GM21528 (cell line): ENCODE measurements around the gene SERP2.

Experiments
- ATAC-seq: cut with Tn5 transposase; IDR thresholded peaks from one replicate; pipeline ENCODE4 v1.9.1; 2021; ENCODE audit warnings: mild to moderate bottlenecking, moderate library complexity; ENCODE audit not compliant: unreplicated experiment, low FRiP score

Gene SERP2

GRCh38 chr13:44407891-44408290, 34.3 kb downstream of the SERP2 start:
- ATAC-seq = no peak

- ATAC-seq = no peak
Measured at GRCh38 chr13:44409595-44409994, 36.0 kb downstream of the SERP2 start.

DNA sequence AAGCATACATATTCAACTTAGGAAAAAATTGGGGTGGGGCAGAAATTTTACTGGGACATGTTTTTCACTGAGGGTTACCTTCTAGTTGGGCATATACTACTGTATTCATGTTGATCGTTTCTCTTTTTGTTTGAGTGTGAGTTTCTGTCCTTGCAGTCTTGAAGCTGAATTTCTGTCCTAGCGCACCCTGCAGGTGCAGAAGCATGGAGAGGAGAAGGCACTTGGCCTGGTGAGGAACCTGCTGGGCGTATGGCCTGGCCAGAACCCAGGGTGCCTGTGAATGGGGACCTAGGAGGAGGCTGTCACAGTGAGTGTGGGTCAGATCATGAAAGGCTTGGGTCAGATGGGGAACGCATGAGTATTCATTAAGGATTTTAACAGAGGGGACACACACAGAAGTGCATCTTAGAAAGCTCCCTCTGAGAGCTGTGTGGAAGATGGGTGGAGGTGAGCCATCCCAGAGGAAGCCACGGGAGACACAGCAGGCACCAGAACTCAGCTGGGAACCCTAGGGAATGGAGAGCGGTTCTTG, 36.8 kb downstream of the SERP2 start:
- no peak for ATAC-seq

- ATAC-seq = no peak
Measured at GRCh38 chr13:44411841-44412240, 38.2 kb downstream of the SERP2 start.

DNA sequence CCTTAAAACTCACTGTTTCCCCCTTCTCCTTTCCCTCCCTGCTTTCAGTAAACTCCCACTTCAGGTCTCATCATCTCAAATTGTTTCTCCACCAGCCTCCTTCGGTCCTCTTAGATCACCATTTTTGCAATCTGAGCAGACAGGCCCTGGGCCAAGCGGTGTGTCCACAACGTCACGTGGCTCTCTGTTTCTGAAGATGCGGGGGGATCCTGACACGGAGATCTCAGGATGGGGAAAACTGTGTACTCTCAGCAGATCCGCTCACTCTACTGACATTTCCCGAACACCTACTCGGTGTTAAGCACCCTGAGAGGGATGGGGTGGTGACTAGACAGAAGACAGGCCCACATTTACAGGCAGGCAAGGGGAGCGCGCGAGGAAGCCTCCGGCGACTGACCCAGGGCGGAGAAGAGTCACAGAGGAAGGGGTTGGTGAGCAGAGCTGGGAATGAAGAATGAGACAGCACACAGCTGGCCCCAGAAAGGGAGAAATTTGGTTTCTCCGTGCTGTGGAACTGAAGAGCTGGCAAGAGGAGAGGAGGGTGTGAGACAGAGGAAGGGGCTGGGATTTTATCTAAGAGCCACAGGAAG, 38.8 kb downstream of the SERP2 start:
- ATAC-seq = no peak

- no peak for ATAC-seq
Measured at GRCh38 chr13:44413095-44413494, 39.5 kb downstream of the SERP2 start.

- no peak for ATAC-seq
Measured at GRCh38 chr13:44414716-44415115, 41.1 kb downstream of the SERP2 start.

GRCh38 chr13:44415815-44416214, 42.2 kb downstream of the SERP2 start:
- ATAC-seq = no peak

GRCh38 chr13:44416301-44416700, 42.7 kb downstream of the SERP2 start:
- no peak for ATAC-seq

- ATAC-seq = no peak
Measured at GRCh38 chr13:44416744-44417143, 43.1 kb downstream of the SERP2 start.

DNA sequence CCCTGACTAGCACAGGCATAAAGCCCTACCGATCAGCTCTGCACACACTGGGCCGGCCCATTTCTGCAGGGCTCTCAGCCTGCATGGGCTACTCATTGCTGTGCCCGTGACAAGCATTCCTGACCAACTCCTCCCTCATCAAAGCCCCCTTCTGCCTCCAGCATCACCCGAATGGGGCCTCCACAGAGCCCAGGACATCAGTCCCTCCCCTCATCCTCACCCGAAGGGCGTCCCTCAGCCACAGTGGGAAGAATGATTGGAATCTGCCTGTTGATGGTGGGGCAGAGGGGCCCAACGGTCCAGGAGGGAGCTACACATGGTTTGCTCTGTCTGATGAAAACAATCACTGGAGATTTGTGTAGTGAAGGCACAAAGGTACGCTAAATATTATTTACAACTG, 43.8 kb downstream of the SERP2 start:
- ATAC-seq = no peak

GRCh38 chr13:44417876-44418275, 44.3 kb downstream of the SERP2 start:
- no peak for ATAC-seq

GRCh38 chr13:44420376-44421220, 47.0 kb downstream of the SERP2 start:
- no peak for ATAC-seq

GRCh38 chr13:44421853-44422525, 48.4 kb downstream of the SERP2 start:
- no peak for ATAC-seq

- no peak for ATAC-seq
Measured at GRCh38 chr13:44422755-44423643, 49.4 kb downstream of the SERP2 start.

- no peak for ATAC-seq
Measured at GRCh38 chr13:44423824-44424223, 50.2 kb downstream of the SERP2 start.

- ATAC-seq = no peak
Measured at GRCh38 chr13:44425041-44425814, 51.6 kb downstream of the SERP2 start.

- no peak for ATAC-seq
Measured at GRCh38 chr13:44425815-44426078, 52.1 kb downstream of the SERP2 start.

GRCh38 chr13:44426461-44426860, 52.8 kb downstream of the SERP2 start:
- ATAC-seq = no peak

DNA sequence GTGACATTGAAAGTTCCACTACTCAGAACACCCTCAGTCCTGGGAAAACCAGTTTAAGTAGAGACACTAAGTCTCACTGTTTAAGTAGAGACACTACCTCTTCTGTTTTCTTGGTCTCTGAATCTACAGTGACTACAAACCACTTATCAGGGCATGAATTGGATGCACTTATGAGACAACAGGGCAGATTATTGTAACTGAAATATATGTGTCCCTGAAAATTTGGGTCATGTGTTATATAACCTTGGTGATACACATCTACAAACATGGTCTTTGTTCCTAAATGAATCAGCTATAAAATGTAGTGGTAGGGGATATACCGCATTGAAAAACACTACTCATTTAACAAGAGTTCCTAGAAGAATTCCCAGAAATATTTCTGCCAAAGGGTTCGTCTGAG, 55.7 kb downstream of the SERP2 start:
- ATAC-seq = no peak
